K562 (cell line): ENCODE measurements around the gene ZNF441. TPM values are rescaled to one million over a fixed set of nuclear protein-coding genes. Genes with fewer than 3 reads are reported as not detected.

Source experiments
- ATAC-seq: fragments of 200-7000 bp; cut with Tn5 transposase; 3 replicates; pipeline ENCODE4 v1.9.1; 2020; ENCODE audit warnings: moderate library complexity
- BruUV-seq: library from RNA; stranded (reverse); fragments of 400-500 nt; replicated peaks from 2 replicates; lab custom pipeline; 2021; lab: Mats Ljungman, UMichigan
- CTCF ChIA-PET: fragments of 300-600 bp; formaldehyde crosslinking; extraction: SDS; loops from one replicate; lab custom pipeline; 2021; ENCODE audit warnings: low intra/inter-chr PET ratio; lab: Yijun Ruan, JAX
- POLR2A ChIA-PET: fragments of 300-600, 350-650 bp; sonication (Branson Sonifier 250); formaldehyde crosslinking; extraction: SDS; loops from one replicate; lab custom pipeline; 2021; ENCODE audit warnings: antibody characterized with exemption, inconsistent platforms; lab: Yijun Ruan, JAX
- DNase-seq, 4 experiments: peaks; one replicate each; pipeline versions ENCODE4 v3.0.0 to v3.0.0-alpha.2; 2011 to 2018; ENCODE audit warnings: low spot score in 3 of 4, mixed read lengths in 3 of 4; ENCODE audit errors: extremely low read depth in 1 of 4
- FAIRE-seq: peaks from 2 replicates; lab custom pipeline; 2011; peaks lifted over from hg19 to GRCh38; lab: Jason Lieb, UNC
- H2AFZ ChIP-seq: 2 replicates; pipeline ENCODE4 v1.6.0; 2011; ENCODE audit warnings: low read depth, low read length, control low read depth, inconsistent platforms
- H3K27ac ChIP-seq: fragments of 200-600 bp; 3 replicates; pipeline ENCODE4 v1.8.0; 2011; ENCODE audit warnings: low read depth, mild to moderate bottlenecking, control low read depth, inconsistent platforms, low read length, moderate library complexity, mixed read lengths; ENCODE audit errors: extremely low read depth
- H3K27me3 ChIP-seq, 2 experiments: fragments of 300-600 bp in 1 of 2; 2 replicates in 1 of 2; 3 replicates in 1 of 2; pipeline versions ENCODE4 v1.6.0 to v1.8.0; 2011; ENCODE audit warnings: inconsistent platforms in 2 of 2, low read length in 2 of 2, mild to moderate bottlenecking in 1 of 2, mixed read lengths in 1 of 2, moderate library complexity in 1 of 2; ENCODE audit not compliant: control insufficient read depth in 2 of 2, insufficient read depth in 2 of 2
- H3K36me3 ChIP-seq: fragments of 300-600 bp; 3 replicates; pipeline ENCODE4 v1.8.0; 2011; ENCODE audit warnings: mild to moderate bottlenecking, low read length, inconsistent platforms; ENCODE audit not compliant: control insufficient read depth, insufficient read depth
- H3K4me1 ChIP-seq, 2 experiments: fragments of 200-600 bp in 1 of 2; replicated peaks in 1 of 2; 2 replicates in 1 of 2; 3 replicates in 1 of 2; pipeline versions ENCODE4 v1.5.1 to v1.8.0; 2011; ENCODE audit warnings: inconsistent platforms in 2 of 2, low read length in 2 of 2, mild to moderate bottlenecking in 1 of 2, mixed read lengths in 1 of 2, moderate library complexity in 1 of 2; ENCODE audit not compliant: control insufficient read depth in 2 of 2, insufficient read depth in 2 of 2
- H3K4me2 ChIP-seq: 2 replicates; pipeline ENCODE4 v1.6.1; 2011; ENCODE audit warnings: low read length, control low read depth, inconsistent platforms, mixed read lengths; ENCODE audit not compliant: insufficient read depth
- H3K4me3 ChIP-seq: fragments of 200-600 bp; sonication (generic), shearing (Covaris generic); 2 replicates; pipeline ENCODE4 v1.5.1; 2016; ENCODE audit warnings: control low read depth, inconsistent platforms
- H3K79me2 ChIP-seq: fragments of 200-600 bp; 3 replicates; pipeline ENCODE4 v1.8.0; 2011; ENCODE audit warnings: low read length, inconsistent platforms; ENCODE audit not compliant: control insufficient read depth, insufficient read depth
- H3K9ac ChIP-seq, 2 experiments: 2 replicates each; pipeline versions ENCODE4 v1.6.0 to v1.6.1; 2011; ENCODE audit warnings: low read depth in 2 of 2, low read length in 2 of 2, control low read depth in 1 of 2, inconsistent platforms in 1 of 2, mild to moderate bottlenecking in 1 of 2, mixed read lengths in 1 of 2; ENCODE audit not compliant: insufficient read depth in 1 of 2
- H3K9me1 ChIP-seq: one replicate; pipeline ENCODE4 v1.6.0; 2011; ENCODE audit warnings: inconsistent platforms, mild to moderate bottlenecking, low read length, moderate library complexity; ENCODE audit not compliant: control insufficient read depth, insufficient read depth
- H3K9me3 ChIP-seq: replicated peaks from 2 replicates; pipeline ENCODE4 v1.5.1; 2011; ENCODE audit warnings: low read depth, low read length, inconsistent platforms; ENCODE audit not compliant: control insufficient read depth, insufficient read depth
- H4K20me1 ChIP-seq: replicated peaks from 2 replicates; pipeline ENCODE4 v1.6.1; 2011; ENCODE audit warnings: low read length, inconsistent platforms, mixed read lengths; ENCODE audit not compliant: control insufficient read depth, insufficient read depth
- CREB3 ChIP-seq: fragments of 450-650 bp; conservative IDR thresholded peaks from 2 replicates; pipeline ENCODE4 v1.6.1; 2016; ENCODE audit warnings: missing genetic modification characterization, low read depth, mild to moderate bottlenecking, missing compliant biosample characterization, moderate library complexity
- E2F8 ChIP-seq: fragments of 450-650 bp; IDR thresholded peaks from 2 replicates; pipeline ENCODE4 v1.7.1; 2018; ENCODE audit warnings: mild to moderate bottlenecking, low read depth; ENCODE audit not compliant: partially characterized antibody
- GABPB2 ChIP-seq: fragments of 250-450 bp; sonication (Bioruptor Pico); conservative IDR thresholded peaks from 2 replicates; pipeline ENCODE4 v1.5.1; 2021; ENCODE audit warnings: mild to moderate bottlenecking
- HMBOX1 ChIP-seq: sonication (generic); IDR thresholded peaks from 2 replicates; pipeline ENCODE4 v1.6.1; 2016
- NRF1 ChIP-seq, 2 experiments: fragments of 450-650 bp; IDR thresholded peaks in 1 of 2; conservative IDR thresholded peaks in 1 of 2; 2 replicates each; pipeline ENCODE4 v1.6.1; 2014; ENCODE audit warnings: mild to moderate bottlenecking in 2 of 2
- U2AF2 ChIP-seq: fragments of 200-400 bp; formaldehyde crosslinking; optimal IDR thresholded peaks from 2 replicates; pipeline ENCODE3; 2017; ENCODE audit warnings: low read depth, mild to moderate bottlenecking, low read length
- ZNF3 ChIP-seq: fragments of 250-450 bp; sonication (Bioruptor Pico); IDR thresholded peaks from 2 replicates; pipeline ENCODE4 v1.5.0; 2021; ENCODE audit warnings: mild to moderate bottlenecking, moderate library complexity
- ZNF347 ChIP-seq: fragments of 450-650 bp; formaldehyde crosslinking; IDR thresholded peaks from 2 replicates; pipeline ENCODE4 v1.4.0; 2020; ENCODE audit warnings: low read depth, mild to moderate bottlenecking, moderate library complexity
- ZNF57 ChIP-seq: fragments of 450-650 bp; formaldehyde crosslinking; IDR thresholded peaks from 2 replicates; pipeline ENCODE4 v1.4.0; 2020; ENCODE audit warnings: mild to moderate bottlenecking, moderate library complexity
- WGBS: fragments of 100-300 bp; shearing (Covaris generic); methylation state at CpG from one replicate; pipeline ENCODE4 v1.1.6; 2016; ENCODE audit warnings: low coverage, mixed read lengths; ENCODE audit not compliant: insufficient coverage; ENCODE audit errors: missing lambda C conversion rate; 5-methylcytosine and 5-hydroxymethylcytosine counted together
- in situ Hi-C: fragments of 300-500 bp; cut with MboI; formaldehyde crosslinking; loops from 4 replicates; pipeline ENCODE4 v1.15.0; 2018; ENCODE audit warnings: inconsistent platforms, mixed read lengths
- intact Hi-C: fragments of 100-400 bp; cut with micrococcal nuclease; formaldehyde crosslinking; loops from 2 replicates; pipeline ENCODE4 v1.14.2; 2022
- polyA plus RNA-seq, 8 experiments: library from polyadenylated mRNA; depleted of rRNA in 4 of 8; stranded (reverse) in 5 of 8; unstranded in 3 of 8; fragments of >200 nt; fragmentation: Nextera tagmentation in 2 of 8; fragmentation: Illumina TruSeq in 1 of 8; extraction: Ambion mirVana in 2 of 8; extraction: Trizol in 1 of 8; gene quantifications; 2 replicates each; pipeline versions ENCODE4 v1.2.1 to v1.2.3, GENCODE V29; 2011 to 2014; ENCODE audit warnings: inconsistent platforms in 1 of 8, missing spikeins in 1 of 8
- total RNA-seq, 7 experiments: library from RNA; depleted of rRNA in 6 of 7; stranded (reverse); fragments of >200 nt in 6 of 7; fragmentation: Illumina TruSeq in 2 of 7; extraction: Trizol in 2 of 7; gene quantifications; 2 replicates each; pipeline versions ENCODE4 v1.2.1 to v1.2.3, GENCODE V29; 2011 to 2021; ENCODE audit warnings: low replicate concordance in 1 of 7
- TF ChIP-seq, protein P1 (sequence below): fragments of 450-650 bp; IDR thresholded peaks from 2 replicates; pipeline ENCODE4 v1.6.1; 2016; ENCODE audit warnings: borderline replicate concordance
- TF ChIP-seq, protein P2 (sequence below): fragments of 450-650 bp; formaldehyde crosslinking; IDR thresholded peaks from 2 replicates; pipeline ENCODE4 v1.4.0; 2022; ENCODE audit warnings: missing genetic modification characterization

Gene ZNF441
- total and polyA plus RNA-seq, 9 of the 15 experiments (the other 6 are each of a cell fraction or from before 2014, with no cell fraction given): 1.9 to 14.0 (median 7.8) TPM

DNA sequence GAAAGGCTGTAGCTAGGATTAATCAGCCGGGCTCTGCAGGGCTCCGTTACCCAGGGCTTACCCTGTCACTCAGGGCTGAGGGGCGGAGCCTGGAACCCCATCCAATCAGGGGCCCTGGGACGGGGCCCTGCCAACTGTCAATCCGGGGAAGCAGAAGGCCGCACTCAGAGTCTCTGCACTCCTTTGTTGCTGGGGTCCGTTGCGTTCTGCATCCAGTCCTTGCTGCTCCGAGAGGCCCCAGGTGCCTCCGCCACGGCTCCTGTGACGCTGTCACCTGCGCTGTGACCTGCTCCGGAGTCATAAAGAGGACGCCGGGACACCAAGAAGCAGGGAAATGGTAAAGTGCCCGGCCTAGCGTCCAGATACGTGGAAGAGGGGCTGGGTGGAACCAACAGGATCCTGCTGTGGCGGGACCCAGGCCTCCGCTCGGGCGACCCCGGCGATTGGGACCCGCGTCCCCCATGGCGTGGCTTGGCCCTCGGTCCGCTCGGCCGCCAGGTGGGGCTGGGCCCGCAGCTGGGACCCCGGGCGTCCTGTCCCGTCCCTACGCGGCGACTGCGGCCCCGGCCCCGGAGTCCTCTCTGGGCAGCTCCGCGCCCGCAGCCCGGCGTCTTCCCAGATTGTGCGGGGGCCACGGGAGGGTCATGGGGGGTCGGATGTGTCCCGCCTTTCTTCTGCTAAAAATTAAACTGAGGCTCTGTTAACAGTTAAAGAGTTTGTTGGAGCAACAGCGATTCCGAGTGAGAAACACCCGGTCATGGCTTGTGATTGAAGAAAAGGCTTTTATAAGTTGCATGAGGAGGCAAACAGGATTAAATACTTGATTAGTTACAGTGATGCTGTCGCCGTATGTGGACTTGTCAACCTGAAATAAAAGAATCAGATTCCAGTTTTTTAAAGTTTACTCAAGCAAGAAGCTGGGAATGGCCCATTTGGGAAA, 31.9 kb downstream of the ZNF441 start, which contains the start of gene ZNF491:
Gene ZNF491, plus strand, starts transcription at position 133 of the 940 bp plus-strand sequence. CDS start 7,431 bp downstream, outside the sequence.
- BruUV-seq: no TSS peak
- TF ChIP-seq ZNF3 (no peak), NRF1 (conservative IDR thresholded peaks at IDR 0.05 in 1 of 2, IDR thresholded peaks at IDR 0.05 in 1 of 2) (peak; percentile 28 to 38; a peak in 1 of 4 replicates), E2F8 (no peak), HMBOX1 (no peak), GABPB2 (CRISPR knock-in tag) (no peak), ZNF347 (no peak), CREB3 (no peak), ZNF57 (CRISPR knock-in tag) (no peak), U2AF2 (no peak)
- TF ChIP-seq, protein P1, sequence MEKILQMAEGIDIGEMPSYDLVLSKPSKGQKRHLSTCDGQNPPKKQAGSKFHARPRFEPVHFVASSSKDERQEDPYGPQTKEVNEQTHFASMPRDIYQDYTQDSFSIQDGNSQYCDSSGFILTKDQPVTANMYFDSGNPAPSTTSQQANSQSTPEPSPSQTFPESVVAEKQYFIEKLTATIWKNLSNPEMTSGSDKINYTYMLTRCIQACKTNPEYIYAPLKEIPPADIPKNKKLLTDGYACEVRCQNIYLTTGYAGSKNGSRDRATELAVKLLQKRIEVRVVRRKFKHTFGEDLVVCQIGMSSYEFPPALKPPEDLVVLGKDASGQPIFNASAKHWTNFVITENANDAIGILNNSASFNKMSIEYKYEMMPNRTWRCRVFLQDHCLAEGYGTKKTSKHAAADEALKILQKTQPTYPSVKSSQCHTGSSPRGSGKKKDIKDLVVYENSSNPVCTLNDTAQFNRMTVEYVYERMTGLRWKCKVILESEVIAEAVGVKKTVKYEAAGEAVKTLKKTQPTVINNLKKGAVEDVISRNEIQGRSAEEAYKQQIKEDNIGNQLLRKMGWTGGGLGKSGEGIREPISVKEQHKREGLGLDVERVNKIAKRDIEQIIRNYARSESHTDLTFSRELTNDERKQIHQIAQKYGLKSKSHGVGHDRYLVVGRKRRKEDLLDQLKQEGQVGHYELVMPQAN: no peak
- TF ChIP-seq, protein P2, sequence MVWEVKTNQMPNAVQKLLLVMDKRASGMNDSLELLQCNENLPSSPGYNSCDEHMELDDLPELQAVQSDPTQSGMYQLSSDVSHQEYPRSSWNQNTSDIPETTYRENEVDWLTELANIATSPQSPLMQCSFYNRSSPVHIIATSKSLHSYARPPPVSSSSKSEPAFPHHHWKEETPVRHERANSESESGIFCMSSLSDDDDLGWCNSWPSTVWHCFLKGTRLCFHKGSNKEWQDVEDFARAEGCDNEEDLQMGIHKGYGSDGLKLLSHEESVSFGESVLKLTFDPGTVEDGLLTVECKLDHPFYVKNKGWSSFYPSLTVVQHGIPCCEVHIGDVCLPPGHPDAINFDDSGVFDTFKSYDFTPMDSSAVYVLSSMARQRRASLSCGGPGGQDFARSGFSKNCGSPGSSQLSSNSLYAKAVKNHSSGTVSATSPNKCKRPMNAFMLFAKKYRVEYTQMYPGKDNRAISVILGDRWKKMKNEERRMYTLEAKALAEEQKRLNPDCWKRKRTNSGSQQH (CRISPR knock-in tag): no peak

More for the DNA sequence above, 31.9 kb downstream of the ZNF441 start, which contains the start of gene ZNF491:
- 47% methylated on average over 34 of the region's 56 CpGs for WGBS
- Histone ChIP-seq H3K9ac (peak within 1 kb of the TSS; percentile 50 to 90; a peak in 3 of 4 replicates), H3K27me3 (no peaks in the 10 kb centered on the region), H3K4me3 (peak within 1 kb of the TSS; percentile 48), H2AFZ (peak within 1 kb of the TSS; percentile 80), H3K4me2 (peak within 1 kb of the TSS; percentile 70), H3K79me2 (no peaks in the 10 kb centered on the region), H4K20me1 (no peaks in the 10 kb centered on the region), H3K36me3 (no peaks in the 10 kb centered on the region), H3K27ac (no peak within 1 kb of the TSS), H3K4me1 (peaks cover 3 to 17% of the 10 kb centered on the region in 2 experiments; a peak in 4 of 5 replicates), H3K9me3 (peaks cover 3% of the 10 kb centered on the region; the same call in 1 of the 2 replicates), H3K9me1 (no peaks in the 10 kb centered on the region)
- intact Hi-C loops: loop anchor here (10.0 kb wide), 1 partner anchor 56 kb away; no protein-coding TSS in a partner anchor
- in situ Hi-C loops: loop anchor here (10.0 kb wide), 1 partner anchor 346 kb away; the partner anchor contains the start of gene ZNF20
- FAIRE-seq (peak; percentile 59), ATAC-seq (peak; percentile 99), DNase-seq (peak; percentile 79 to 88 (median 81))
- POLR2A ChIA-PET: interaction anchor here (0.8 to 1.4 kb wide), 3 partner anchors 15 to 61 kb away, joined by 3 to 6 read pairs (median 3); partner anchors contain the start of gene ZNF440
- CTCF ChIA-PET: interaction anchor here (0.5 kb wide), 1 partner anchor 59 kb away, joined by 3 read pairs; no protein-coding TSS in a partner anchor
